HG03520 (cell line): ENCODE measurements around the gene TRIP13.
"Not testable (repeated sequence)": the region's sequence is repeated elsewhere in the genome, so short reads cannot be mapped to it uniquely, and the experiment has no call there.

Experiments used
- ATAC-seq: cut with Tn5 transposase; IDR thresholded peaks from one replicate; pipeline ENCODE4 v1.9.1; 2021; ENCODE audit warnings: mild to moderate bottlenecking, moderate library complexity; ENCODE audit not compliant: unreplicated experiment

The TRIP13 gene

GRCh38 chr5:889075-889710 is 3.5 kb upstream of the TRIP13 start:
- ATAC-seq: no peak

- ATAC-seq: no peak
Measured at GRCh38 chr5:891117-891836, 1.4 kb upstream of the TRIP13 start.

- ATAC-seq: no peak
Measured at GRCh38 chr5:891837-892393, 769 bp upstream of the TRIP13 start.

- peak; percentile 7 for ATAC-seq
Measured at GRCh38 chr5:893137-893506, 438 bp downstream of the TRIP13 start.

DNA sequence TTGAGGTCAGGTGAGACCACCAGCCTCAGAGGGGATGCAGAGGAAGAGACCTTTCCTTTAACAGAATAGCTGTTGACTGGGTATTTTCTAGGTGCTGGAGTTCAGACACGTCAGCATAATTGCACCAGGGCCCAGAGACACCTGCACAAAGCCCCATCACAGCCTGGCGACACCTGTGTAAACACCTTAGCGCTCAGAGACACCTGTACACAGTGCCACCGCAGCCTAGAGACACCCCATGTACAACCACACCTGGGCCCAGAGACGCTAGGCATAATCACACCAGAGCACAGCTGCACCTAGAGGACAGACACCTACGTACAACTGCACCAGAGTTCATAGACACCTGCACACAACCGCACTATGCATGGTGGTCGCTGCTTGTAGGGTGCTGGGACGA is 1.0 kb downstream of the TRIP13 start:
- no peak for ATAC-seq

GRCh38 chr5:900781-901180 is 8.1 kb downstream of the TRIP13 start:
- no peak for ATAC-seq

- ATAC-seq: no peak
Measured at GRCh38 chr5:902129-902916, 9.6 kb downstream of the TRIP13 start.

- ATAC-seq: no peak
Measured at GRCh38 chr5:903756-904096, 11.0 kb downstream of the TRIP13 start.

DNA sequence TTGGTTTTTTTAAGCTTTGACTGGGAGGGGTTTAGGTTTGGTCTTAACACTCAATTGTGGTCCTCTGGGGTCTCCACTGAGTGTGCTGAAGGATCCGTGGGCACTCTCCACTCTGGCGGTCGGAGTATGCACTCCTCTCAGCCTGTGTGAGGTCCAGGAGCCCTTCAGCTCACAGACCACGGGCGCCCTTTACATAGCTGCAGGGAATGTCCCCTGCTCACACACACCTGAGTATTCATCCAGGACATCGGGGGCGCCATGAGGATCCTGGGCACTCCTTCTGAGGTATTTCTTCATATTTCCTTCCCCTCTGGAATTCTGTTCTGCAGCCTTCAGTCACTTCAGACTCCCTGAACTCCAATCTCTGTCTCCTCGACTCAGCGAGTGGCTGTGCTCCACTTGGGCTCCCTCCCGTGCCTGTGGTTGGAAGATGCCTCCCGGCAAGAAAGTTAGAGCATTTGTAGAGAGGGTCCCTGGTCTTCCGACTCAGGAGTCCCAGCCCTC is 12.5 kb downstream of the TRIP13 start:
- ATAC-seq: no peak

- no peak for ATAC-seq
Measured at GRCh38 chr5:907366-907910, 14.8 kb downstream of the TRIP13 start.

GRCh38 chr5:908172-908571 is 15.5 kb downstream of the TRIP13 start:
- ATAC-seq: no peak

DNA sequence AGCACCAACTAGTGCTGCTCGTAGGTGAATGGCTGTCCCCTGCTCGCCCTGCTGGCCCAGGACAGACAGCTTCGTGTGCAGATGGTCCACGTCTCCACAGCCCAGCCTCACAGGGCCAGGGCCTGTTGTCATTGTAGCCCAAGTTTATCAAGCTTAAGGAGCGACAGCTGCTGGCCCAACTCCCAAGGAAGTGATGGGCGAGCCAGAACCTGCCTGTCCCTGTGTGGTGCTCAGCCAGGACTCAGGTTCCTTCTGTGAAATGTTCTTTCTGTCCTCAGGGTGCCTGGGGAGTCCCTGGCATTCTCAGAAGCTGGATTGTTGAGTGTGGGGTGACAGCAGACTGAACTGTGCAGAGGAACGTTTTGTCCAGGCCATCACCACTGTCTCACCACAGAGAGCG is 16.4 kb downstream of the TRIP13 start:
- no peak for ATAC-seq

GRCh38 chr5:909994-910768 is 17.5 kb downstream of the TRIP13 start:
- ATAC-seq: no peak

DNA sequence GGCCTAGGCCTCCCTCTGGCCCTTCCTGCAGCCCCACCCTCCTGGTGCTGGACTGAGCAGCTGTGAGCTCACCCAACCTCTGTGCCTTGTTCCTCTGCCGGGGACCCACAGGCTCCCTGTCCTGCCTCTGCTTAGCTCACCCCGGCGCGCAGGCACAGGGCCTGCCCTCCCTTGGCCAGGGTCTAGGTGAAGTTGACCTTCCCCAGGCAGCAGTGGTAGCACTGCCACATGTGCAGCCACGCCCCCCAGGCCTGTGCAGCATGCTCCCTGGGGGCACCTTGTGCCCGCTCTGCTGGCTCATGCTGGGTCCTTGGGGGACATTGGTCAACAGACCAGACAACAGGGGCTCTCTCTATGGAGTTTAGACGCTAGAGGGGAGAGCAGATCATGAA is 18.1 kb downstream of the TRIP13 start:
- ATAC-seq: no peak

DNA sequence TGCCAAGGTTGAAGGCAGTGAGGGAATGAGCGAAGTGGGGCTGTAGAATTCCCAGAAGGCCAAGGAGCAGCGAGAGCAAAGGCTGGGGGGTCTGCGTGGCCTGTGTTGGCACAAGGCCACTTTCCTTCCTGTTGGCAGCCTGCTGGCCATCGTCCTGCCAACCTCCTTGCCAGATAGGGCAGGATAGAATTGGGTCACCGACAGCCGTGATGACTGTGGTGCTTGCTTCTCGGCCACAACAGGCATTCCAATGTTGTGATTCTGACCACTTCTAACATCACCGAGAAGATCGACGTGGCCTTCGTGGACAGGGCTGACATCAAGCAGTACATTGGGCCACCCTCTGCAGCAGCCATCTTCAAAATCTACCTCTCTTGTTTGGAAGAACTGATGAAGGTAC is 18.9 kb downstream of the TRIP13 start:
- no peak for ATAC-seq

GRCh38 chr5:912280-913091 is 19.8 kb downstream of the TRIP13 start:
- no peak for ATAC-seq

DNA sequence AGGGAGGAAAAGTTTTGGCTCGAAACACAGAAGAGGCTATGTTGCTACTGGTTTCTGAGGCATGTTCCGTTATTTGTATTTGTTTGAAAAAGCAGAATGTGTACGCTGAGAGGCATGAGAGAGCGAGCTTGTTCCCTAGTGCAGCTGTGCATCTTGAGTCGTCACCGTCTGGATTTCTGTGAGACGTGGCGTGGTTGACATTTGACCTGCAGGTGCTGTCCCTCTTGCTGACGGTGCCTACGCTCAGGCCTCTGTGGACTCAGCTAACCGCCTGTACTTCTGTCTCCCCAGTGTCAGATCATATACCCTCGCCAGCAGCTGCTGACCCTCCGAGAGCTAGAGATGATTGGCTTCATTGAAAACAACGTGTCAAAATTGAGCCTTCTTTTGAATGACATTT is 21.5 kb downstream of the TRIP13 start:
- ATAC-seq: no peak

- no peak for ATAC-seq
Measured at GRCh38 chr5:914612-915011, 21.9 kb downstream of the TRIP13 start.

DNA sequence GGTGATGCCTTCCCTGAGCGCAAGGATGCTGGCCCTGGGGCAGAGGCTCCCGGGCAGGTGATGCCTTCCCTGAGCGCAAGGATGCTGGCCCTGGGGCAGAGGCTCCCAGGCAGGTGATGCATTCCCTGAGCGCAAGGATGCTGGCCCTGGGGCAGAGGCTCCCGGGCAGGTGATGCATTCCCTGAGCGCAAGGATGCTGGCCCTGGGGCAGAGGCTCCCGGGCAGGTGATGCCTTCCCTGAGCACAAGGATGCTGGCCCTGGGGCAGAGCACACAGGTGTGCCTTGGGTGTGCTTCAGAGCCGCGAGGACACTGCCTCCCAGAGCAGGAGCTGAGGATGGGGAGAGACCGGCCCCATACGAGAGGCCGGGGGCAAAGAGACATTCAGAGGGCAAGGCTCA is 22.7 kb downstream of the TRIP13 start:
- not testable (repeated sequence) for ATAC-seq

DNA sequence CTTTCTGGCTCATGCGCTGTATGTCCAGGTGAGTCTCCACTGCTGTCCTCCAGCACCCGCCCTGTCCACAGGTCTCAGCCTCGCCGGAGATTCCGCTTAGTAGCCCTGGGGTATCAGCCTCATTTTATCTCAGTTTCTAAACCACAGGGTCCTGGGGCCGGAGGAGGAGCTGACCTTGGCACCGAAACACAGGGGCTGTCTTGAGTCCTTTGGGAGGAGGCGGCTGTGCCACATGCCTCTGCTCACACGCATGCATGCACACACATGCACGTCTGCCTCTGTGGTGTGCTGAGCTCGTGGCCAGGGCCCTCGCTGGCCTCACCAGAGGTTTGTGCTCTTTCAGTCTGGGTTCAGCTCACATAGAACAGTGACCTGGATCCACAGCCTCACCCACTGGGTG is 23.3 kb downstream of the TRIP13 start:
- no peak for ATAC-seq
